ENCODE measurements around the gene CTSE.

- TF ChIP-seq ELK1 (IDR thresholded peaks at IDR 0.05; ENCODE audit: low read depth, low read length): no peak
- TF ChIP-seq POLR2A (IDR thresholded peaks at IDR 0.05; ENCODE audit: low read length): no peak
- TF ChIP-seq CTCF (IDR thresholded peaks at IDR 0.05): no peak
- TF ChIP-seq BHLHE40 (IDR thresholded peaks at IDR 0.05; ENCODE audit: low read depth, low read length): no peak
- no peak for TF ChIP-seq ESRRA (IDR thresholded peaks at IDR 0.05; ENCODE audit: borderline replicate concordance, low read length)
- TF ChIP-seq CHD2 (IDR thresholded peaks at IDR 0.05; ENCODE audit: low read length, partially characterized antibody): no peak
- no peak for TF ChIP-seq EP300 (IDR thresholded peaks at IDR 0.05)
- TF ChIP-seq RCOR1 (IDR thresholded peaks at IDR 0.05; ENCODE audit: low read depth, low read length): no peak
Observed at GRCh38 chr1:205970486-205970885, 53.2 kb downstream of the CTSE start.
